Transverse colon (tissue), 4 donors: Measurements from ENCODE around the gene NTMT2. TPM values are rescaled to one million over a fixed set of nuclear protein-coding genes. Genes with fewer than 3 reads are reported as not detected.

Experiments used
- DNase-seq: peaks from one replicate; pipeline ENCODE4 v3.0.0-alpha.2; 2019
- H3K27ac ChIP-seq, 4 donors: fragments of 200-600 bp; sonication (generic); 2 replicates each; pipeline ENCODE4 v1.5.1; 2016 to 2018; ENCODE audit warnings: inconsistent platforms in 4 of 4
- H3K27me3 ChIP-seq: fragments of 200-600 bp; sonication (generic); 2 replicates; pipeline ENCODE4 v1.5.1; 2017; ENCODE audit warnings: inconsistent platforms
- H3K36me3 ChIP-seq, 4 donors: fragments of 200-600 bp; sonication (generic); 2 replicates each; pipeline ENCODE4 v1.5.1; 2017 to 2019; ENCODE audit warnings: inconsistent platforms in 4 of 4
- H3K4me1 ChIP-seq, 4 donors: fragments of 200-600 bp; sonication (generic); 2 replicates each; pipeline ENCODE4 v1.5.1; 2017 to 2020; ENCODE audit warnings: inconsistent platforms in 4 of 4
- H3K4me3 ChIP-seq, 4 donors: fragments of 200-600 bp; sonication (generic); 1 replicate in 1 of 4; 2 replicates in 3 of 4; pipeline versions ENCODE4 v1.5.1 to v1.6.1; 2017 to 2019; ENCODE audit warnings: inconsistent platforms in 4 of 4
- H3K9me3 ChIP-seq, 2 donors: fragments of 200-600 bp; sonication (generic); 2 replicates each; pipeline ENCODE4 v1.5.1; 2017 to 2019; ENCODE audit warnings: inconsistent platforms in 2 of 2
- EP300 ChIP-seq: sonication (generic); formaldehyde crosslinking; IDR thresholded peaks from one replicate; pipeline ENCODE4 v1.6.1; 2017; ENCODE audit warnings: antibody characterized with exemption, low read depth
- POLR2A ChIP-seq: fragments of 450-650 bp; IDR thresholded peaks from one replicate; pipeline ENCODE4 v1.6.1; 2016; ENCODE audit warnings: antibody characterized with exemption, mild to moderate bottlenecking, moderate library complexity
- POLR2AphosphoS5 ChIP-seq, 3 donors: sonication (generic); formaldehyde crosslinking; IDR thresholded peaks; one replicate each; pipeline ENCODE4 v1.6.1; 2016; ENCODE audit warnings: antibody characterized with exemption in 3 of 3
- WGBS, 2 donors: methylation state at CpG; one replicate each; pipeline ENCODE4 v1.1.5; 2018; ENCODE audit warnings: low coverage in 1 of 2; 5-methylcytosine and 5-hydroxymethylcytosine counted together
- in situ Hi-C, 4 donors: fragments of 200-750 bp; cut with MboI; loops; one replicate each; pipeline versions ENCODE4 v1.15.0 to v1.15.1; 2017; ENCODE audit warnings: low sequenced_read_pairs in 3 of 4, low pct_ligation_motif_present in 1 of 4, low pct_unique_long_range_greater_than_20kb in 1 of 4
- intact Hi-C: fragments of 100-400 bp; cut with DNase I; formaldehyde crosslinking; loops from one replicate; pipeline ENCODE4 v1.15.1; 2023; ENCODE audit warnings: low total_unique reads
- total RNA-seq, 4 donors: library from RNA; depleted of rRNA; stranded (reverse); fragments of >200 nt; gene quantifications; one replicate each; pipeline ENCODE4 v1.1.0, GENCODE V29; 2016
- TF ChIP-seq, protein P1 (sequence below), 5 experiments: fragments of 200-600 bp in 3 of 5; fragments of 450-650 bp in 2 of 5; sonication (generic) in 3 of 5; IDR thresholded peaks; 1 replicate in 2 of 5; 2 replicates in 3 of 5; pipeline ENCODE4 v1.5.1; 2016 to 2017; ENCODE audit warnings: antibody characterized with exemption in 5 of 5, inconsistent platforms in 3 of 5, mild to moderate bottlenecking in 2 of 5, moderate library complexity in 1 of 5

The NTMT2 gene
- total RNA-seq, 4 donors from 2014 or later, result not detected

DNA sequence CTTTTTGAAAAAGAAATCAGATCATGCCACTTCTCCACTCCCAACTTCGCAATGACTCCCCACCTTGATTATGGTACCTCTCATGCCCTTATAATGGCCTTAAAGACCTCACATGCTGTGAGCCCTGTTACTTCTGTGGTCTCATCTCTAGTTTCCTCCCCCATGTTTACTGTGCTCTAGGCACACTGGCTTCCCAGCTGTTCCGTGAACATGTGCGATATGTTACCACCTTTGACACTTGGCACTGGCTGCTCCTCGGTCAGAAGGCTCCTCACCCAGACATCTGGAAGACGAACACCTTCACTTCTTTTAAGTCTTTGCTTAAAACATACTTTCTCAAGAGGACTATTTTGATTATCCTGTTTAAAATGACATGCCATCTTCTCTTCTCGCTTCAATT is 14.3 kb upstream of the NTMT2 start:
- WGBS, 2 donors, result 56 to 58% methylated on average over 6 of the region's 6 CpGs
- H3K27ac ChIP-seq, result peak overlapping the region in 1 of 4 donors; percentile 4
- in situ Hi-C loops, result no loop called here
- peak; percentile 24 for DNase-seq
- no peak overlapping the region for H3K4me3 ChIP-seq
- no peaks in the 10 kb centered on the region for H3K9me3 ChIP-seq
- H3K36me3 ChIP-seq, result no peaks in the 10 kb centered on the region
- H3K27me3 ChIP-seq, result no peaks in the 10 kb centered on the region
- TF ChIP-seq POLR2A (no peak), EP300 (no peak), POLR2AphosphoS5 (IDR thresholded peaks at IDR 0.05) (peak in 2 of 3 donors; percentile 38 to 63)
- TF ChIP-seq, protein P1, sequence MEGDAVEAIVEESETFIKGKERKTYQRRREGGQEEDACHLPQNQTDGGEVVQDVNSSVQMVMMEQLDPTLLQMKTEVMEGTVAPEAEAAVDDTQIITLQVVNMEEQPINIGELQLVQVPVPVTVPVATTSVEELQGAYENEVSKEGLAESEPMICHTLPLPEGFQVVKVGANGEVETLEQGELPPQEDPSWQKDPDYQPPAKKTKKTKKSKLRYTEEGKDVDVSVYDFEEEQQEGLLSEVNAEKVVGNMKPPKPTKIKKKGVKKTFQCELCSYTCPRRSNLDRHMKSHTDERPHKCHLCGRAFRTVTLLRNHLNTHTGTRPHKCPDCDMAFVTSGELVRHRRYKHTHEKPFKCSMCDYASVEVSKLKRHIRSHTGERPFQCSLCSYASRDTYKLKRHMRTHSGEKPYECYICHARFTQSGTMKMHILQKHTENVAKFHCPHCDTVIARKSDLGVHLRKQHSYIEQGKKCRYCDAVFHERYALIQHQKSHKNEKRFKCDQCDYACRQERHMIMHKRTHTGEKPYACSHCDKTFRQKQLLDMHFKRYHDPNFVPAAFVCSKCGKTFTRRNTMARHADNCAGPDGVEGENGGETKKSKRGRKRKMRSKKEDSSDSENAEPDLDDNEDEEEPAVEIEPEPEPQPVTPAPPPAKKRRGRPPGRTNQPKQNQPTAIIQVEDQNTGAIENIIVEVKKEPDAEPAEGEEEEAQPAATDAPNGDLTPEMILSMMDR (IDR thresholded peaks at IDR 0.05), result no peak
- H3K4me1 ChIP-seq, result peaks cover 0 to 12% (median 2%) of the 10 kb centered on the region in 4 donors
- intact Hi-C loops, result no loop called here

DNA sequence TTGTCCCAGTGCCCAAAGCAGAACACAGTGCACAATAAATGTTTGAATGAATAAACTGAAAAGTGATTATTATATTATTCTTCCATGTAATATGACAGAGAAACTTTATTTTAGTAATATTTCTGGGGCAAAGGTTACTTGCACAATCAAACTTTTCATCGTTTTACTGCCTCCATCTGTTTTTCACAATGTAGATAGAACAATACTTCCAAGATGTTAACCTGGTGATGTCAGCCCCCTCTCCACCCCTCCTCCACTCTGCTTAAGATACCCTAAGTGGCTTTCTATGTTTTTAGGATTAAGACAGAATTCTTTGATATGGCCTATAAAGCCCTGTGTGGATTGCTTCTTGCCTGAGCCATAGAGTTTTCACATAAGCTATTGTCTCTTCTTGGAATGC is 13.8 kb upstream of the NTMT2 start:
- no peaks in the 10 kb centered on the region for H3K9me3 ChIP-seq
- WGBS, 2 donors, result 10 to 31% methylated on average over 1 of the region's 1 CpG
- peak overlapping the region in 1 of 4 donors; percentile 4 for H3K27ac ChIP-seq
- H3K4me1 ChIP-seq, result peaks cover 0 to 12% (median 2%) of the 10 kb centered on the region in 4 donors
- H3K4me3 ChIP-seq, result no peak overlapping the region
- no peaks in the 10 kb centered on the region for H3K36me3 ChIP-seq
- H3K27me3 ChIP-seq, result no peaks in the 10 kb centered on the region
- TF ChIP-seq POLR2A, result no peak
- TF ChIP-seq, protein P1 (IDR thresholded peaks at IDR 0.05), result no peak
- no peak for TF ChIP-seq POLR2AphosphoS5 (IDR thresholded peaks at IDR 0.05)
- TF ChIP-seq EP300, result no peak
- peak; percentile 10 for DNase-seq
- in situ Hi-C loops (no loop called here), intact Hi-C loops (no loop called here)

DNA sequence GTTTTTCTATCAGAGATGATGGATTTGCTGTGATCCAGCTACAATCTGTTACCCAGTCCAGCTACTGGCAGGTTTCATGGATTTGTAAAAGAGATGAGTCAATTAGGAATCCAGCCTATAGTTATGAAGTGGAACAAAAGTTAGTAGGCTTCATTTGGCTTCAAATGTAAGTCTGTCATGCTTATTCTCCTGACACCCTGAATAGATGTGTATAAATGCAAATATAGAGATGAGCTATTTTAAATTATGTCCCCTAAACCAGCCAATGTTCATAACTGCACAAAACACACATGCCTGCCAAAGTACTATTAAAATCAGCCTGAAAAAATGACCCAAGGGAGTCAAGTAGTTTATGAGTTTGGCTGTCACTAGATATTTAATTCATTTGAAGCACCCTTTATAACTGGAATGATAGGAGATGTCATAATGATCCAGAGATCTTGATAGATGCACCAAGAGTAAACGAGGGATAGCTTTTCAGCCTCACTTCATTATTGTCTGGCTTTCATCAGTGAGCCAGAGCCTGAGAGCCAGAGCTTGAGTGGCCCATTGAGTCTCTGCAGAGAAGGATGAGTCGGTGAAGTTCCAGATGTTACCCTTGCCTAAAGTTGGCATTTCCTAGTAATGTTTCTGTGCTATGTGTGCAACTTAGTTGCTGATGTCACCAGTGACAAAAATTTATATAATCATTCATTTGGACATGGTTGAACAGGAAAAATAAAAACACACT is 11.8 kb upstream of the NTMT2 start:
- Histone ChIP-seq H3K9me3 (no peaks in the 10 kb centered on the region), H3K27ac (no peak overlapping the region), H3K27me3 (no peaks in the 10 kb centered on the region), H3K4me1 (peaks cover 0 to 12% (median 2%) of the 10 kb centered on the region in 4 donors), H3K4me3 (no peak overlapping the region), H3K36me3 (no peaks in the 10 kb centered on the region)
- in situ Hi-C loops (no loop called here), intact Hi-C loops (no loop called here)
- DNase-seq, result no peak
- WGBS, 2 donors, result 70 to 82% methylated on average over 2 of the region's 2 CpGs
- no peak for TF ChIP-seq POLR2A
- TF ChIP-seq, protein P1 (IDR thresholded peaks at IDR 0.05), result no peak

DNA sequence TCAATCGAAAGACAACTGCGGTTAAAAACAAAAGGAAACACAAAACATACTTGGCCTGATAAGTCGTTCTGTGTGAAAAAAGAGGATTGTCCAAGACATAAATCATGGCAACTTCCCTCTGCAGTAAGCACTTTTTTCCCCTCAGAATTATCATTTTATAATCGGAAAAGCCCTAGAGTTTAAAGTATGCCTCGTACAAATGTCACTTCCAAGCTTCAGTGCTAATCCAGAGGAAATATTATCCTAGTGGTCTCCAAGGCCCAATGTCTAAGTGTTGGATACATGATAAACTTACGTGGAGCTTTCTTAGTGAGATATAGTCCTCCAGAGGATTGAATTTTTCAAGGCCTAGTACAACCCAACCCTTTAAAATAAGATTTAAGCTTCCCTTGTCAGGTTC is 11.2 kb upstream of the NTMT2 start:
- Histone ChIP-seq H3K36me3 (no peaks in the 10 kb centered on the region), H3K27ac (no peak overlapping the region), H3K4me1 (peaks cover 0 to 12% (median 2%) of the 10 kb centered on the region in 4 donors), H3K27me3 (no peaks in the 10 kb centered on the region), H3K9me3 (no peaks in the 10 kb centered on the region), H3K4me3 (no peak overlapping the region)
- TF ChIP-seq POLR2AphosphoS5 (IDR thresholded peaks at IDR 0.05) (no peak), POLR2A (no peak), EP300 (no peak)
- TF ChIP-seq, protein P1 (IDR thresholded peaks at IDR 0.05), result no peak
- intact Hi-C loops, result no loop called here
- no peak for DNase-seq
- in situ Hi-C loops, result no loop called here
- WGBS, 2 donors, result 52 to 72% methylated on average over 4 to 6 of the region's 6 CpGs
